Measurements from ENCODE around the gene RAB28.
A peak's percentile ranks its signal among the peaks of the same experiment; 100 is the strongest.

The RAB28 gene

DNA sequence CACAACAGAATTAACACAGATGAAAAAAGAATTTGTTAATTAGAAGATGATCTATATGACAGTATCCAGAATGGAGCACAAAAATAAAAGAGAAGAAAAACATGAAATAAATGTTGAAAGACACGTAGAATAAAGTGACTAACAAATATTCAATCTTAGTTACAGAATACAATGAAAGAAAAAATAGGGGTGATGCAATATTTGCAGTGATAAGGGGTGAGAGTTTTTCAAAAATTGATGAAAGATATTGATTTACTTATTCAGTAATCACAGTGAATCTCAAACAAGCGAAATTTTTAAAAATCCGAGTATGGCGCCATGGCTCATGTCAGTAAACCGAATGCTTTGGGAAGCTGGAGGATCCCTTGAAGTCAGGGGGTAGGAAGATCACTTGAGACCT is 20.2 kb upstream of the RAB28 start:
- no peak for DNase-seq

DNA sequence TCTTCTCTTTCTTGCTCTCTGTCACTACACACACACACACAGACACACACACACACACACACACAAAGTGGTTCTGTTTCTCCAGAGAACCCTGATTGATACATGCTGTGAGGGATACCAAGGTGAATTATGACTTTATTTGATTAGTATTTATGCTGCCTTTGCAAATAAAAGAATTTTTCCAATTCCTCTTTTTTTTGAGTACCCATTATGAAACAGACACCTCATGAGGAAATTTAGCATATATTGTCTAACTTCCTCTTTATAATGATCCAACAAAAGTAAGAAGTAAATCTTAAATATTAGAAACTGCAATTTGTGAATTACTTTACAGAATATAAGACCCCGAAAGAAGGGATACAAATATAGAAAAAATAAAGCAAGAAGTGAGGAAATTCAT is 14.3 kb upstream of the RAB28 start:
- DNase-seq, result no peak

DNA sequence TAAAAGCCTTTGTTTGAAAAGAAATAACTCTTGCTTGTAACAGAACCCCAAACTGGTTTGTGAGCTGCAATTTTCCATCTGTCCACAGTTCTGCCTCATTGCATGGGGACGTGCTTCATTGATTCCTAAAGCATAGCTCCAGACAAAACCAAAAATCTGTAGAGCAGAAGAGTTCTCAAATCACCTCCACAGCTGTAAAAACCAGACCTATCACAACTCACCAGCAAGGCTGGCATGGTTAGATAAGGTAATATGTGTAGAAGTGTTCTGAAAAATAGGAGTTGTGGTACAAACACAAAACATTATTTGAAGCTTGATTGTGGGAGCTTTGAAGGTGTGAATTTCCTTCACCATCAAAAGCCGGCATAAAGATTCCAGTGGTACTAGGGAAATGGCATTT is 12.5 kb upstream of the RAB28 start:
- DNase-seq, result no peak

GRCh38 chr4:13495753-13496152 is 11.6 kb upstream of the RAB28 start:
- DNase-seq, result no peak

- DNase-seq, result no peak
Measured at GRCh38 chr4:13493793-13494192, 9.7 kb upstream of the RAB28 start.

- no peak for DNase-seq
Measured at GRCh38 chr4:13492747-13493146, 8.6 kb upstream of the RAB28 start.

GRCh38 chr4:13484749-13485221 is 645 bp upstream of the RAB28 start:
- peak; percentile 8 to 10 for DNase-seq

DNA sequence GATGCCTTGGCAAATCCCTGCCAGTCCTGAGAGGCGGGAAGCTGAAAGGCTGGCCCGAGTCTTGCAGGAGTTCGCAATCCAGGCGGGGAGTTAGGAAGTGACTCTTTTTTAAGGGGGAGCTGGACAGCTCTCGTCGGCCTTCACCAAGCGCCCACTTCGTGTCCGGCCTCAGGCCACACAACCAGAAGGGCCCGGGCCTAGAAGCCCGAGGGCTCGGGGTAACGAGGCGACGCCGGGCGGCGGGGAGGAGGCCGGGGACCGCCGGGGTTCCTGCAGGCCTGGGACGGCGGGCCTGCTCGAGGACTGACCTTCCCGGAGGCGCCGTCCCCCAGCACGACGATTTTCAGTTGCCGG is 395 bp downstream of the RAB28 start:
- DNase-seq, result no peak

DNA sequence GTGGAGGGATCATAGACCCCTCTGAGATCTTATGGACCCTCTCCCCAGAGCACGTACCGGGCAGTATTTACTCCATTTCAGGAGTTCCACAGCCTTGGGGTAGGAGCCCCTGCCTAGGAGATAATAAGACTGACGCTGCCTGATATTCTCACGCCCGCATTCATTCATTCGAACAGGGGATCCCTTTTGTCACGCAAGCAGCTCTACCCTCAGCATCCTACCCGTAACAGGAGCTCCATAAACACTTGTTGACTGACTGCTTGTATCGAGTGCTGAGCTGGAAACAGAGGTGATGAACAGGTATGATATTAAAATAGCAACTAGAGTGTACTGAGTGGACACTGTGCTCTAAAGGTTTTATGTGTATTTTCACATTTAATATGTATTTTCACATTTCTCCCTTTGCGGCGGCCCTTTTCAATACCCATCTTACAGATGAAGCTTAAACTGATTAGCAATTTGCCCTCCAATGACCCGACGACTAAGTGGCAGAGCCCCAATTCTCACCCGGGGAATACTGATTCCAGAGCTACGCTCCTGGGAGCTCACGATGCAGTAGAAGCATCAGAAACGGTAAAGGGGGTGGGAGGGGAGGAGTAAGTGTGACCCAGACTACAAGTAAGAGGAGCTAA is 888 bp downstream of the RAB28 start:
- peak; percentile 0 to 2 for DNase-seq

- DNase-seq, result no peak
Measured at GRCh38 chr4:13481569-13481968, 2.6 kb downstream of the RAB28 start.

DNA sequence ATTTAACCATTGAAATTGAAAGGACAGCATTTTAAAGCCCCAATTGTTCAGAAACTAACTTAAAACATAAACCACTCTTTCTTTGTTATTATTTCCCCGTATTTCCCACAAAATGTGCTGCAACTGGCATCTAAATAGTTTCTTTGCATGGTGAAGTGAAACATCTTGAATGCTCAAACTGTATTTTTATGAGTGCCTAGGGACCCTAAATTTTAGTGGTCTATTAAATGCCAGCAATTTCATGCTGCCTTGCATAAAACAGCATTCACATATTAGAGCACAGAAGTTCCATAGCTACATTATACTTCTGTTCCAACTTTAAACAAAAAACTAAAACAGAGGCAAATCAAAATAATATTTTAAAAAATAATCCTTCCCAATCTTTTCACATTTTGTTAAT is 5.4 kb downstream of the RAB28 start:
- DNase-seq, result no peak

GRCh38 chr4:13478131-13478530 is 6.0 kb downstream of the RAB28 start:
- no peak for DNase-seq

- DNase-seq, result no peak
Measured at GRCh38 chr4:13476915-13477314, 7.2 kb downstream of the RAB28 start.

- no peak for DNase-seq
Measured at GRCh38 chr4:13476152-13476551, 8.0 kb downstream of the RAB28 start.

DNA sequence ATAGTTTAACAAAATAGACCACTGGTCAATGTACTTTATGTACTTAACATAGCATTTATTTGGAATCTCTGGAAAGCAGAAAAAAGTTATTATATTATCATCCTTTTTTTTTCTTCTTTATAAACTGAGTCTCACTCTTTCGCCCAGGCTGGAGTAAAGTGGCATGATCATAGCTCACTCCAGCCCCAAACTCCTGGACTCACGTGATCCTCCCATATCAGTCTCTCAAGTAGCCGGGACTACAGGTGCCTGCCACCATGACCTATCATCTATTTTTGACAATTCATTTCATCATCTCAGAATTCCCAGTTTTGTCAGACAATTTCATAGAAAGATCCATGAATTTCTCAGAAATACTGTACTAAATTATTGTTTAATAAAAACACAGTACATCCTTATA is 12.7 kb downstream of the RAB28 start:
- no peak for DNase-seq

DNA sequence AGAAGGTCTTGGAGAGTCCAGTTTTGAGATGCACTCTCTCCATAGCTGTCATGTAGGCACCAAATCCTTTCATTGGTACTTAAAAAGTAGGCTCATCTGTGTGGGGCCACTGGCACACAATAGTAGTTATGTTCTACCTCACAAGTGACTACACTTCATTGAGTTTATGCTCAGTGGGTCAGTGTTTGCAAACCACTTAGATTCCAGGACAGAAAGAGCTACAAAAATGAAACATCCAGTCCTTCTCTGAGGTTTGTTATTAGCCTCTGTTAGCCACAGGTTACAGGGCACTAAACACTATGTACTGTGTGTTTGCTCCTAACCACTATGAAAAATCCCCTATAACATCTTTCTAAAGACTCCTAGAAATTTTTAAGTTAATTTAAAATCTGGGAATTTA is 13.8 kb downstream of the RAB28 start:
- no peak for DNase-seq

DNA sequence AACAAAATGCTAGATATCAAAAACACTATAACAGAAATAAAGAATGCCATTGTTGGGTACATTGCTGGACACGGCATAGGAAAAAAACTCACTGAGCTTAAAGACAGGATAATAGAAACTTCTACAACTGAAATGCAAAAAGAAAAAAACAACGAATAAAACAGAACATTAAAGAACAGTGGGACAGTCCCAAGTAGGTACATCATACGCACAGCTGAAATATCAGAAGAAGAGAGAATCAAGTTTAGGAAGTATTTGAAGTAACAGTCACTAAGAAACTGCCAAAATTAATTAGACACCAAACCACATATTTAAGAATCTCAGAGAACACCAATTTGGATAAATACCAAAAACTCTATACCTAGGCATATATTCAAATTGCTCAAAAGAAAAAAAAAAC is 19.2 kb downstream of the RAB28 start:
- DNase-seq, result no peak

DNA sequence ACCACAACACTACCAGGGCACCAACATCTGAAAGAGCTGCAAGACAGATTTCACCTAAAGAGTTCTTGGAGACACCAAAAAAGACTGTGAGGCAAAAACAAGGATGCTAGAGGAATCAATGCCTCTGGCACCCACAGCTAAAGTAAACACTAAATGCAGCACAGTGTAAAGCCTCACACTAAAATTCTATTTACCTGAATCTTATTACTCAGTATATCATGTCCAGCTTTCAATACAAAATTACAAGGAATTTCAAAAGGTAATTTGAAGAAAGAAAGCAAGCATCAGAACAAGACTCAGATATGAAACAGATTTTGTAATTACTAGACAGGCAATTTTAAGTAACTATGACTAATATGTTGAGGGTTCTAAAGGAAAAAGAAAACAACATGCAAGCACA is 19.6 kb downstream of the RAB28 start:
- DNase-seq, result no peak

DNA sequence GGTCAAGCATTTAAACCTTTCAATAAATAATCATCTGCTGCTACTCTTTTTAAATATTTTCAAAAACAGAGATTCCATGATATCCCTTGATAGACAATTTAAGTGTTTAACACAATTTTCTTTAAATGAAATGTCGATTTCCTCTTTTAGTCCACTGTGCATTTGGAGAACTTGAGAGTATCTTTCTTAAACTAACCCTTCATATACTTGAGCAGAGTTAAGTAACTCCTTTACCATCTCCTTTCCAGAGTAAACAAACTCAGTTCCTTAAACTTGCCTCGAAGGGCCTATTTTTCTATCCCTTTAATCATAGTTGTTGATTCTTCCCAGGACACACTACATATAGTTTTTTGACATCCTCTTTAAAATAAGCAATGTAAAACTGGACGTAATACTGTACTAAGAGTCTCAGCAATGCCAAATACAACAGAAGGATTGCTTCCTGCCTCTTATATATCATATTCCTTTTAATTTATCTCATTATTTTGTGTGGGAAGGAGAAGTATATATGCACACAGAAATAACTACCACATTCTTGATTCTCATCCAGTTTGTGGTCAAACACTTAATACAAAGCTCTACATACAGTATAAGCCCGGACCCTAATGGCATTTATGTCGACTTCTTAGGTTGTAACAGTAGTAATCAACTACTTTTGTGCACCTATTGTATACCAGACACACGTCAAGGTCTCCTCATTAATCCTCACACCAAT is 22.8 kb downstream of the RAB28 start:
- no peak for DNase-seq

DNA sequence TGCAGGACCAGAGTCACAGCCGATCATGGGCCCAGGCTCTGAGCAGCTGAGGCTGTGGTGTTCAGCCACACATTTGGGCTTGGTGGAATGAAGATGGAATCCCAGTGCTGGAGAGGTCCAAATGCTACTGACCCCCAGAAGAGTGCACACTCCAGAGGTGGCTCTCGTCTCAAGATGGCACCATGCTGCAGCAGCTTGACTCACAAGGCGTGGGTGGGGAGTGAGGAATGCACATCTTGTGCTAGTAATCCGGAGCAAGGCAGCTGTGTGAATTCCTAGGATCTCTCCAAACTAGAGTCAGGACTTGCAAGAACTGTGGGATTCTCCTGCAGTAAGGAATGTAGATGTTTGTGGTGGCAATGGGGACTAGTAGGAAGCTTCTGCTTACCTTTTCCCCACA is 28.7 kb downstream of the RAB28 start:
- no peak for DNase-seq

- no peak for DNase-seq
Measured at GRCh38 chr4:13454786-13455185, 29.4 kb downstream of the RAB28 start.

- DNase-seq, result no peak
Measured at GRCh38 chr4:13452927-13453579, 31.1 kb downstream of the RAB28 start.

DNA sequence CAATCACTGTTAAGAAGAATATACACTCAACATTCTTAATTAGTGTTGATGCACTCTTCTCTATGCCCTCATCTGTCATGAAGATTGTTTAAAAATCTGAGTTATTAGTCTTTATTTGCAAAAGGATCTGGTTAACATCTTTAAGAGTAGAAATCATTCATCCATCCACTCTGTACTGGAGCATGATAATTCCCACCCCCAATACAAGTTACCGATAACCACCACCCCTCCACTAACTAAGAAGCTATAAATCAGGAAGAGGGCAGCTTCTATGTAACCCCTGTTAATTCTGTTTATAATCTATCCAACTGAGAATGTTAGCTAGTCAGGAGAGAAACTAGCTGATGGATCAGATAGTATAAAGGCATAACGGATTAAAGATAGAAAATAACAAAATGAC is 34.5 kb downstream of the RAB28 start:
- no peak for DNase-seq

Measured in SHP77 (cell line).